HCT116 (cell line): ENCODE data around the gene LCNL1. TPM values are rescaled to one million over a fixed set of nuclear protein-coding genes. Genes with fewer than 3 reads are reported as not detected.

Experiments used
- ATAC-seq: fragments of 200-7000 bp; cut with Tn5 transposase; 2 replicates; pipeline ENCODE4 v1.9.1; 2020; ENCODE audit warnings: mild to moderate bottlenecking, moderate library complexity
- BruUV-seq: library from RNA; stranded (reverse); fragments of 400-500 nt; replicated peaks from 2 replicates; lab custom pipeline; 2021; lab: Mats Ljungman, UMichigan
- CTCF ChIA-PET: fragments of 300-600 bp; sonication (Branson Sonifier 250); formaldehyde crosslinking; loops from one replicate; lab custom pipeline; 2021; ENCODE audit warnings: antibody characterized with exemption; lab: Charles Lee
- POLR2A ChIA-PET: fragments of 300-600, 350-600 bp; sonication (Branson Sonifier 250); formaldehyde crosslinking; loops from one replicate; lab custom pipeline; 2021; ENCODE audit warnings: antibody characterized with exemption; lab: Charles Lee
- RAD21 ChIA-PET, 2 experiments: fragments of 300-600 bp; sonication (Branson Sonifier 250); formaldehyde crosslinking; loops; one replicate each; lab custom pipeline; 2023; ENCODE audit warnings: low total read pairs in 2 of 2; ENCODE audit not compliant: uncharacterized antibody in 2 of 2, unreplicated experiment in 2 of 2, low non-redundant PET in 1 of 2; lab: Charles Lee
- DNase-seq: peaks from one replicate; pipeline ENCODE4 v3.0.0-alpha.2; 2010; ENCODE audit warnings: low read depth, low spot score
- H2AFZ ChIP-seq: fragments of 200-600 bp; shearing (Covaris generic), sonication (generic); 2 replicates; pipeline ENCODE4 v1.6.1; 2017; ENCODE audit warnings: low read depth, mixed run types, mixed read lengths, antibody characterized with exemption, low read length; ENCODE audit not compliant: poor library complexity, severe bottlenecking
- H3K27ac ChIP-seq: 2 replicates; pipeline ENCODE4 v1.5.1; 2012; ENCODE audit warnings: low read depth, low read length
- H3K27me3 ChIP-seq: fragments of 200-600 bp; sonication (generic); 2 replicates; pipeline ENCODE4 v1.6.1; 2016; ENCODE audit warnings: mixed run types, low read length, mixed read lengths; ENCODE audit not compliant: insufficient read depth
- H3K36me3 ChIP-seq, 2 experiments: fragments of 200-500 bp in 1 of 2; fragments of 200-600 bp in 1 of 2; sonication (Bioruptor generic) in 1 of 2; sonication (generic) in 1 of 2; 2 replicates each; pipeline versions ENCODE4 v1.5.1 to v1.6.1; 2014 to 2016; ENCODE audit warnings: low read length in 2 of 2, inconsistent platforms in 1 of 2, mixed read lengths in 1 of 2, mixed run types in 1 of 2; ENCODE audit not compliant: insufficient read depth in 2 of 2, control insufficient read depth in 1 of 2
- H3K4me1 ChIP-seq, 2 experiments: fragments of 200-600 bp in 1 of 2; sonication (generic) in 1 of 2; 2 replicates each; pipeline versions ENCODE4 v1.5.1 to v1.6.1; 2012 to 2017; ENCODE audit warnings: low read length in 2 of 2, inconsistent platforms in 1 of 2, mild to moderate bottlenecking in 1 of 2, mixed read lengths in 1 of 2, mixed run types in 1 of 2, moderate library complexity in 1 of 2; ENCODE audit not compliant: insufficient read depth in 2 of 2, control insufficient read depth in 1 of 2
- H3K4me2 ChIP-seq: fragments of 200-600 bp; sonication (generic); 2 replicates; pipeline ENCODE4 v1.6.1; 2017; ENCODE audit warnings: mixed run types, low read length, mixed read lengths
- H3K4me3 ChIP-seq, 2 experiments: fragments of 200-600 bp in 1 of 2; sonication (generic) in 1 of 2; replicated peaks in 1 of 2; 2 replicates each; pipeline ENCODE4 v1.5.1; 2011 to 2016; ENCODE audit warnings: low read length in 2 of 2, control low read depth in 1 of 2, low read depth in 1 of 2, mild to moderate bottlenecking in 1 of 2, mixed read lengths in 1 of 2, mixed run types in 1 of 2
- H3K79me2 ChIP-seq: fragments of 200-600 bp; sonication (generic); 2 replicates; pipeline ENCODE4 v1.6.1; 2017; ENCODE audit warnings: mild to moderate bottlenecking, mixed run types, low read length, moderate library complexity, mixed read lengths; ENCODE audit not compliant: insufficient read depth
- H3K9ac ChIP-seq: fragments of 200-600 bp; sonication (generic); 2 replicates; pipeline ENCODE4 v1.6.1; 2016; ENCODE audit warnings: low read length, mixed read lengths
- H3K9me2 ChIP-seq: fragments of 200-600 bp; sonication (generic), shearing (Covaris generic); 2 replicates; pipeline ENCODE4 v1.6.1; 2017; ENCODE audit warnings: mixed run types, mild to moderate bottlenecking, moderate library complexity; ENCODE audit not compliant: insufficient read depth
- H3K9me3 ChIP-seq, 2 experiments: fragments of 200-500 bp in 1 of 2; fragments of 200-600 bp in 1 of 2; sonication (Bioruptor generic) in 1 of 2; sonication (generic) in 1 of 2; 2 replicates each; pipeline ENCODE4 v1.6.1; 2014 to 2017; ENCODE audit warnings: low read length in 2 of 2, mixed read lengths in 2 of 2, inconsistent platforms in 1 of 2, low read depth in 1 of 2, mild to moderate bottlenecking in 1 of 2, mixed run types in 1 of 2, moderate library complexity in 1 of 2; ENCODE audit not compliant: control insufficient read depth in 1 of 2, insufficient read depth in 1 of 2
- H4K20me1 ChIP-seq: fragments of 200-600 bp; sonication (generic), shearing (Covaris generic); 2 replicates; pipeline ENCODE4 v1.6.1; 2017; ENCODE audit warnings: mixed run types, mild to moderate bottlenecking, moderate library complexity; ENCODE audit not compliant: insufficient read depth
- CBX3 ChIP-seq: IDR thresholded peaks from 2 replicates; pipeline ENCODE4 v1.6.1; 2012; ENCODE audit warnings: low read depth
- EGR1 ChIP-seq: IDR thresholded peaks from 2 replicates; pipeline ENCODE4 v1.6.1; 2012; ENCODE audit warnings: low read depth
- ELF1 ChIP-seq: IDR thresholded peaks from 2 replicates; pipeline ENCODE4 v1.6.1; 2012; ENCODE audit warnings: low read depth, borderline replicate concordance
- JUND ChIP-seq: IDR thresholded peaks from 2 replicates; pipeline ENCODE4 v1.6.1; 2012
- POLR2A ChIP-seq: IDR thresholded peaks from 2 replicates; pipeline ENCODE4 v1.7.0; 2011; ENCODE audit warnings: borderline replicate concordance; ENCODE audit not compliant: insufficient read depth, insufficient read length; ENCODE audit errors: extremely low read depth
- POLR2AphosphoS5 ChIP-seq: IDR thresholded peaks from 2 replicates; pipeline ENCODE4 v1.6.1; 2011; ENCODE audit warnings: mild to moderate bottlenecking, low read depth, low read length, moderate library complexity
- intact Hi-C: fragments of 100-400 bp; cut with micrococcal nuclease; formaldehyde crosslinking; loops from 2 replicates; pipeline ENCODE4 v1.10.0; 2022
- total RNA-seq: library from RNA; stranded (reverse); gene quantifications from one replicate; pipeline ENCODE4 v1.2.1, GENCODE V29; 2021; ENCODE audit not compliant: unreplicated experiment

Gene LCNL1
- total RNA-seq, 1 experiment from 2014 or later, result 0.44 TPM

DNA sequence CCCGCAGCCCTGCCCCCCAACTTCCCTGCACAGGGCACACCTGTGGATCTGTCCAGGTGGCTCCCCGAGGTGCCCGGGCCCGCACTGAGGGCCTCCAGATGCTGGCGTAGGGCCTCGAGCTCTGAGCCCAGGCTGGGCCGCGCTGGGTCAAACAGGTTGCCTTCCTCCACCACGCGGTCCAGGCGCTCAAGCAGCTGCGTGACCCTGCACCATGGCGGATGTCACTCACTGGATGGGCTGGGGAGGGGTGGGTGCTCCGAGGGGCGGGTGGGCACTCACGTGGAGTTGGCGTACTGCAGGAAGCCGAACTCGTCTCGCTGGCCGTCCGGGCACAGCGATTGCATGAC, 39.8 kb downstream of the LCNL1 start:
- ATAC-seq (no peak; the same call in 1 of the 2 replicates), DNase-seq (no peak)
- POLR2A ChIA-PET, result no interaction called here
- Histone ChIP-seq H3K9me2 (no peaks in the 10 kb centered on the region), H3K4me1 (peaks cover 28 to 40% of the 10 kb centered on the region in 2 experiments; a peak in 3 of 4 replicates), H3K36me3 (peaks cover 0 to 8% of the 10 kb centered on the region in 2 experiments; a peak in 2 of 4 replicates), H3K4me3 (no peak overlapping the region), H3K9me3 (no peaks in the 10 kb centered on the region), H3K79me2 (peaks cover 31% of the 10 kb centered on the region), H4K20me1 (no peaks in the 10 kb centered on the region), H2AFZ (no peak overlapping the region), H3K27me3 (no peaks in the 10 kb centered on the region), H3K27ac (peak overlapping the region; percentile 63), H3K9ac (peak overlapping the region; percentile 38), H3K4me2 (peak overlapping the region; percentile 58)
- CTCF ChIA-PET, result interaction anchor here (0.6 to 1.8 kb wide), 3 partner anchors 12 to 44 kb away, joined by 4 to 14 read pairs (median 6); partner anchors contain the start of gene NPDC1
- intact Hi-C loops, result no loop called here
- no peak for TF ChIP-seq POLR2A
- BruUV-seq, result no TSS peak
- RAD21 ChIA-PET, result no interaction called here

DNA sequence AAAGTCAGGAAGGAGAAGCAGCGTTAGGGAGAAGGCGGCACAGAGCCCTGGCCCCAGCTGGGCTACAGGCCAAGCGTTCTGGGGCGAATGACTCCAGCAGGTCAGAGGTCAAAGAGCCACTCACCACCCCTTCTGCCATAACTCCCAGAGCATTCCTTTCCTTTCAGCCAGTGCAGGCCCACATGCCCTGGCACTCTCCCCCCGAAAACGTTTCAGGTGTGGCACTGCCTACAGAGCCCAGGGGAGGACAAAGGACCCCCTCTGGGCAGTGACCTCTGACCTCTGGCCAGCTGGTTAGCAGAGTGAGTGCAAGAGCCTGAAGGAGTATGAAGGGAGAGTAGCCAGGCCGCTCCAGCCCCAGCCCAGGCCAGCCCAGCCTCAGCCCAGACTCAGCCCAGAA, 40.4 kb downstream of the LCNL1 start:
- CTCF ChIA-PET, result interaction anchor here (1.8 kb wide), 1 partner anchor 12 kb away, joined by 14 read pairs; no protein-coding TSS in a partner anchor

More for the DNA sequence above, 40.4 kb downstream of the LCNL1 start:
- Histone ChIP-seq H4K20me1 (no peaks in the 10 kb centered on the region), H3K36me3 (peaks cover 0 to 3% of the 10 kb centered on the region in 2 experiments; a peak in 1 of 4 replicates), H3K4me1 (peaks cover 28 to 40% of the 10 kb centered on the region in 2 experiments; a peak in 3 of 4 replicates), H3K9ac (no peak overlapping the region), H3K9me2 (no peaks in the 10 kb centered on the region), H3K79me2 (peaks cover 31% of the 10 kb centered on the region), H3K27ac (peak overlapping the region; percentile 47; the same call in 1 of the 2 replicates), H3K4me2 (no peak overlapping the region), H3K9me3 (no peaks in the 10 kb centered on the region), H3K4me3 (no peak overlapping the region), H3K27me3 (no peaks in the 10 kb centered on the region), H2AFZ (no peak overlapping the region)
- no TSS peak for BruUV-seq
- no peak for TF ChIP-seq ELF1
- TF ChIP-seq JUND, result no peak
- no peak for TF ChIP-seq EGR1
- TF ChIP-seq CBX3, result no peak
- no peak for TF ChIP-seq POLR2AphosphoS5
- ATAC-seq (no peak), DNase-seq (no peak)
- RAD21 ChIA-PET, result interaction anchor here in 1 of 2 experiments (0.6 kb wide), 1 partner anchor 140 kb away, joined by 3 read pairs; no protein-coding TSS in a partner anchor
- POLR2A ChIA-PET, result no interaction called here
- intact Hi-C loops, result no loop called here
